HG03175 (cell line): ENCODE measurements around the gene SHC2.
"Not testable (repeated sequence)": the region's sequence is repeated elsewhere in the genome, so short reads cannot be mapped to it uniquely, and the experiment has no call there.

Experiments
- ATAC-seq: cut with Tn5 transposase; IDR thresholded peaks from one replicate; pipeline ENCODE4 v1.9.1; 2021; ENCODE audit warnings: mild to moderate bottlenecking, moderate library complexity; ENCODE audit not compliant: unreplicated experiment

The SHC2 gene

DNA sequence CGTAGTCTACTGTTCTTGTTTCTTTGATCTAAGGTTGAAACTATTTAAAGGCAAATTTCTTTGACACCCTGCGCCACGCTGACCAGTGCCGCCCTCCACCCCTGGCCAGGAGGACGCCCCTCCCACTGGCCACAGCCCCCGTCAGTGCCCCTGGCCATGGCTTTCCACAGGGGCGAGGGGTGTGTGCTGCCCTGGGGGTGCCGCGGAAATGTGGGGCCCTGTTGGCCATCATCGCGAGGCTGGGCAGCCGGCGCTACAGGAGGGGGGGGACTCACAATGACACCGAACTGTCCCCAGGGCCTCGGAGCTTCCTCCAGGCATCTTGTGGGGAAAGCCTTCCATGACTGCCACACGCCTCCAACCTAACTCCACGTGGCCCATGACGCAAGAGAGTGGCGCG lies 10.9 kb downstream of the SHC2 start:
- no peak for ATAC-seq

DNA sequence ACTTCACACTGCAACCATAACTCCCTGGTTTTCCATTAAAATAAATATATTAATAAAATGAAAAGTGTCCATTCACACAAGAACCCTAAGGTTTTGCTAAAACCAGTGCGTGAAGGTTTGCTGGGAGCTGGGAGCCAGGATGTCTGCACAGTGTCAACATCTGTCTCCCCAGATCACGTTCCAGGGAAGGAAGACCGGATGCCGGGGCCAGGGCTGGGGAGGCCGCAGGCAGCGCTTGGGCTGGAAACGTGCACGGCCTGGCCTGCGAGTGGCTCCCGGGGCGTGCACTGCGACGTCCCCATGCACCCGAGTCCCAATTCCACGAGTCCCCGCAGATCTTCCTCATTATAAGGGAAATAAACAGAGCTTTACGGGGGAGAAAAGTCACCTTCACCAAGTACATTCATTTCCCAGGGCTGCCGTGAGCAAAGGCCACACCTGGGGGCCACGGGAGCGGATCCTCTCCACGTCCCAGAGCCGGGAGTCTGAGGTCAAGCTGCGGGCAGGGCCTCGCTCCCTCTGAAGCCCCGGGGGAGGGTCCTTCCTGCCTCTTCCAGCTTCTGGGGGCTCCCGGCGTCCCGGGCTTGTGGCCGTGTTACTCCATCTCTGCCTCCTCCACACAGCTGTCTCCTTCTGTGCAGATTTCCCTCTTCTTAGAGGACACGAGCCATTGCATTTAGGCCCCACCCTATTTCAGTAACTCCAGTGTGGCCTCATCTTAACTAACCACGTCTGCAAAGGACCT lies 12.8 kb downstream of the SHC2 start:
- ATAC-seq: no peak

DNA sequence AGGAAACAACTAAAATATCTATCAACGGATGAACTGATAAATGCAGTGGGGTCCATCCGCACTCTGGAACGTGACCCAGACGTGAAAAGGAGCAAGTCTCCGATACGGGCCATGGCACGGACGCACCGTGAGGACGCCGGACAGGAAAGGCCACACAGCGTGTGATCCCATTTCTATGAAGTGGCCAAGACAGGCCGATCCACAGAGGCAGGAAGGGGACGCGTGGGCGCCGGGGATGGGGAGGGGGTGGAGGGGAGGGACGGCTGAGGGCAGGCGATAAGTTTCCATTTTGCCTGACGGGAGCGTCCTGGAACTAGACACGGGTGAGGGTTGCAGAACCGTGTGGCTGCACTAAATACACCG lies 13.8 kb downstream of the SHC2 start:
- ATAC-seq: no peak

DNA sequence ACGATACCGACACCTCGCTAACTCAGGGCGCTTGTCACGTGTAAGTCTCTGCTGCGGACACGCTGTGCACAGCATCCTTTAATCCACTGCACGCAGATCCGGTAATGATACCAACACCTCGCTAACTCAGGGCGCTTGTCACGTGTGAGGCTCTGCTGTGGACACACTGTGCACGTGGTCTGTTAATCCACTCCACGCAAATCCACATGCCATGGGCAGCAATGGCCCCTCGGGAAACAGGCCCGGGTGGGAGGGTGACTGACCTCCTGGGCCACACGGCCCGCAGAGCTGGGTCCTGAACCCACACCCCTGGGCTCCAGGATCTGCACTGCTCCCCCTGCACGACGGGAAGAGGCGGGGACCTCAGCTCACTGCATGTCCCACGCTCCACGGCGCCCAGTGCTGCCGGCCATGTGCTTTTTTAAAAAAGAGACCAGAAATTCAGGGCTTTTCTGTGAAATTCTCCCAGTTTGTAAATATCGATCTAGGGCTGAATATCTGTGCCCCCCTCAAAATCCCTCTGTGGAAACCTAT lies 16.1 kb downstream of the SHC2 start:
- no peak for ATAC-seq

DNA sequence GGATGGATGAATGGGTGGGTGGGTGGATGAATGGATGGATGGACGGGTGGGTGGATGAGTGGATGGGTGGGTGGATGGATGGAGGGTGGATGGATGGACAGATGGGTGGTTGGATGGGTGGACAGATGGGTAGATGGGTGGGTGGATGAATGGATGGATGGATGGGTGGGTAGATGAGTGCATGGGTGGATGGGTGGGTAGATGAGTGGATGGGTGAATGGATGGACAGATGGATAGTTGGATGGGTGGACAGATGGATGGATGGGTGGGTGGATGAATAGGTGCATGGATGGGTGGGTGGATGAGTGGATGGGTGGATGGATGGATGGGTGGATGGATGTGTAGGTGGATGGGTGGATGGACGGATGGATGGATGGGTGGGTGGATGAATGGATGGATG lies 17.8 kb downstream of the SHC2 start:
- ATAC-seq: no peak

DNA sequence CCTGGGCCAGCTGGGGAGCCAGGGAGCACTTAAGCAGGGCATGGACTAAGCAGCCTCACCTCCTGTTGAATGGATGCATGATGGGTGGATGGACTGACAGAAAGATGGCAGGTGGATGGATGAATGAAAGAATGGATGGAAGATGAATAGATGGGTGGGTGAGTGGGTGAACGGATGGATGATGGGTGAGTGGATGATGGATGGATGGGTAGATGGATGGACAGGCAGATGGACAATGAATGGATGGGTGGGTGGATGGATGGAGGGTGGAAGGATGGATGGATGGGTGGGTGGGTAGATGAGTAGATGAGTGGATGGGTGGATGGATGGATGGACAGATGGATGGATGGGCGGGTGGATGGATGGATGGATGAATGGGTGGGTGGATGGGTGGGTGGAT lies 18.7 kb downstream of the SHC2 start:
- ATAC-seq: no peak

DNA sequence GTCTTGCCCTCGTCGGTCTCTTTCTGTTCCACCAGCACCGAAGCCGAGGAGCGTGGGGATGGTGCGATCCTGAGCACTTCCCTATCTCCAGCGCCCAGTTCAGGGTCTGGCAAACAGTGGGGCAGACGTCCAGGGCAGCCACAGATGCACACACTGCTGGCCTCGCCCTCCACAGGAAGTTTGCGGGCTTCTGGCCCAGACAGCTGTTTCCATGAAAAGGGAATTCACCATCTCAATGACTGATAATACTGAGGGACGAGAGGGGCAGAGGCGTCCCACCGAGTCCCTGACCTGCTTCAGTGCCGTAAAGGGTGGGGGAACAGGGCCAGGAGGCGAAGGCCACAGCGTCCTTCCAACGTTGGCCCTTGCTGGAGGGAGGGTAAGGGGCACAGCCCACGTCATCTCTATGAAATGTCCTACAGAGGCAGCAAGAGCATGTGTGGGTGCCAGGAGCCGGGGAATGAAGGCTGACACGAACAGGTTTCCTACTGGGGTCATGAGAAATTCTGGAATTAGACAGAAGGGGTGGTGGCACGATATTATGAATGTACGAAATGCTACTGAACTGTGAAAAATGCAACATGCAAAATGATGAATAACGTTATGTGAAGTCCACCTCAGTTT lies 19.5 kb downstream of the SHC2 start:
- ATAC-seq: no peak

DNA sequence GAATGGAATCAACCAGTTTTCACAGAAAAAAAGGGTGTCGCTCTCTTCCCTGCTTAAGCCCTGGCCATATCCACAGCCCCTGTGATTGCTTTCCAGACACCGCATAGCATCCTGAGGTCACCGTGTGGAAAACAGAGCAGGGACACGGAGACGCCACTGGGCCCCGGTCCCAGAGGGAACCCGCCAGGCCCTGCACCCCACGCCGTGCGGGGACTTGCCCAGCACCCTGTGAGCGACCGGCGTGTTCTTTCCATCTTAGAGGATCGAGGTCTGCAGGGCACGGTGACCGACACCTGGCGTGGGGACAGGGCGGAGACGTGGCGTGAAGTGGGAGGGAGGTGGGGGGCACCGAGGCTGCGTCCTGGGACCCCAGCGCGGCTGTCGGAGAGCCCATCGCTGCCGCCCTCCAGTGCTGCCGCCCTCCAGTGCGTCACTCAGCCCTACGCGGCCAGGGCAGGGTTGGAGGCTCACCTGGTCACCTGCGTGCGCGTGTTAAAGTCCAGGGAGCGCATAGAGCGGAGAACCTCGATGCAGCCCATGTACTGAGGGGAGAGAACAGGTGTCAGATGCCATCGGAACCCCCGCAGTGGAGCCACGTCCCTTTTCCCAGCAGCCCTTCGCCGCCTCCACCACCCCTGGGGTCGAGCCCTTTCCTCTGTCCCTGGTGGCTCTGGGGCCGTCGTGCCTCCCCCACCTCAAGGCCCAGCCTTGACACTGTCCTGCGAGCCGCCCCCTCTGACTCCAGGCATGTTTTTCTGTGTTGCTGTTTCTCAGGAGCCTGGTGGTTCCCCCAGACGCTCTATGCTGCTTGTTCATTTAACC lies 20.2 kb downstream of the SHC2 start:
- ATAC-seq: no peak

DNA sequence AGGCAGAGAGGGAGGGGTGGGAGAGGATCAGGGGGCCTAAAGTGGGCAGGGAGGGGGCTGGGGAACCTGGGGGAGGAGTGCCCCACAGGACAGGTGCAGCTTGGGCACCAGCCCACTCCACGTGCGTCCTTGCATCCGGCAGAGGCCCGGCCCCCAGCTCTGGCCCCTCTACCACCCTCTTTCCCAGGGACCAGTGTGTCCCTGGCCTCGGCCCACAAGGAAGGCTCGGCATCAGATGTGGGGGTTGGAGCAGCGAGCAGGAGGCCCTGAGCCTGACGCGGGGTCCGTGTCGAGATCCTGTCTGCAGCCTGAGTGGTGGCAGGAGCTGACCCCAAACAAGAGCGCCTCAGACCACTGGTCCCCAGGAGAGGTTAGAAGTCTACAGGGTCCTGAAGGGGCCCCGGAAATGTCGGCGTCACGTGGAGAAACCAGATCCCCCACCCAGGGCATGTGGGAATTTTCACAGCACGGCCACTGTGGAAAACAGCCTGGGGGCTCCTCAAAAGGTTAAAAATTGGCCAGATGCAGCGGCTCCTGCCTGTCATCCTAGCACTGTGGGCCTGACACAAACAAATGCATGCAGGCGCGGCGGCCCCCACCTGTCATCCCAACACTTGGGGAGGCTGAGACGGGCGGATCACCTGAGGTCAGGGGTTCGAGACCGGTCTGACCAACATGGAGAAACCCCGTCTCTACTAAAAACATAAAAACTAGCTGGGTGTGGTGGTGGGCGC lies 21.5 kb downstream of the SHC2 start:
- ATAC-seq: no peak

DNA sequence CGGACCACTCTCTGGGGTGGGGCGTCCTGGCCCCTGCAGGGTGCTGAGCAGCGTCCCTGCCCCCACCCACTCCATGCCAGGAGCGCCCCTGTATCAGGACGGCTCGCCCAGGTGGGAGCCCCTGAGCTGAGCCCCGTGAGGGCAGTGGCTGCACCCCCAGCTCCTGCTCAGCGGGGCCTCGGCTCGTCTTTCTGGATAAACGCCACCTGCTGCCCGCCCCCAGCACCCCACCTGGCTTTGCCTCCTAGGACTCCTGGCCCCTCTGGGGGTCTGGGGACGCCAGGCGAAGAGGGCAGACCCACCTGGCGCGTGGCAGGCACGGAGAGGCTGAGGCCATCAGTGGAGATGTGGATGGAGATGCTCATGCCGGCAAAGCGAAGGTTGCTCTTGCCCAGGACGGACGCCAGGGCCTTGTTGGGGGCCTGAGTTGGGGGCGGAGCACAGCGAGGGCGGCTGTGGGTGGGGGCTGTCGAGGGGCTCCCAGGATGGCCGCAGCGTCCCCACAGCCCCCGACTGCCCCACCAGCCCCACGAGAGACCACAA lies 22.3 kb downstream of the SHC2 start:
- no peak for ATAC-seq

DNA sequence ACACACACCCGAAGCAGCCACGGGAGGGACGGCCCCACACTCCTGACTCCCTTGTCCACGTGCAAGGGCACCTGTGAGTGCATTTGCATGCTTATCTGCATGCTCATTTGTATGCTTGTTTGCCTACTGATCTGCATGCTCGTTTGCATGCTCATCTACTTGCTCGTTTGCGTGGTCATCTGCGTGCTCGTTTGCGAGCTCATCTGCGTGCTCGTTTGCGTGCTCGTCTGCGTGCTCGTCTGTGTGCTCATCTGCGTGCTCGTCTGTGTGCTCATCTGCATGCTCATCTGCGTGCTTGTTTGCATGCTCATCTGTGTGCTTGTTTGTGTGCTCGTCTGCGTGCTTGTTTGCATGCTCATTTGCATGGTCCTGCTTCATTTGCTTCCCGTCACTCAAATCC lies 23.8 kb downstream of the SHC2 start:
- ATAC-seq: no peak

DNA sequence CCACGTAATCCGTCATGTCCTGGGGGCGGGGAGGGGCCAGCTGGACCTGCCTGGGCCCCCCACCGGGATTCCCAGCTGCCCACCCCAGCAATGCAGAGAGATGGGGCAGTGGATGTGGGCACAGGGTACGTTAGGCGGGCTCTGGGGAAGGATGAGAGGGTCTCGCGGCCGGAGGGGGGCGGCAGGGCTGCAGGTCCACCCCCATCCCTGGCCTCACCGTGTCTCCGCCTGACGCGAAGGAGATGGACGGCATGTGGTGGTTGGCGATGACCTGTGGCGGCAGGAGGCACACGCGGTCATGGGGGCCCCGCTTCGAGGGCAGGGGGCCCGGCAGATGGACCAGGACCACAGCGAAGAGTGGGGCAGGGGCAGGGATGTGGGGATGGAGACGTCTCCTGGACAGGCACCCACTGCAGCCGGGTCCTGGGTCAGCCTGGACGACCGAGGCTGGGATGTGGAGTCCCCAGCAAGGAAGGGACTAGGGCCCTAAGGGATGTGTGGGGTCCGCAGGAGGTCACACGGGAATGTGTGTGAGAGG lies 24.4 kb downstream of the SHC2 start:
- no peak for ATAC-seq

DNA sequence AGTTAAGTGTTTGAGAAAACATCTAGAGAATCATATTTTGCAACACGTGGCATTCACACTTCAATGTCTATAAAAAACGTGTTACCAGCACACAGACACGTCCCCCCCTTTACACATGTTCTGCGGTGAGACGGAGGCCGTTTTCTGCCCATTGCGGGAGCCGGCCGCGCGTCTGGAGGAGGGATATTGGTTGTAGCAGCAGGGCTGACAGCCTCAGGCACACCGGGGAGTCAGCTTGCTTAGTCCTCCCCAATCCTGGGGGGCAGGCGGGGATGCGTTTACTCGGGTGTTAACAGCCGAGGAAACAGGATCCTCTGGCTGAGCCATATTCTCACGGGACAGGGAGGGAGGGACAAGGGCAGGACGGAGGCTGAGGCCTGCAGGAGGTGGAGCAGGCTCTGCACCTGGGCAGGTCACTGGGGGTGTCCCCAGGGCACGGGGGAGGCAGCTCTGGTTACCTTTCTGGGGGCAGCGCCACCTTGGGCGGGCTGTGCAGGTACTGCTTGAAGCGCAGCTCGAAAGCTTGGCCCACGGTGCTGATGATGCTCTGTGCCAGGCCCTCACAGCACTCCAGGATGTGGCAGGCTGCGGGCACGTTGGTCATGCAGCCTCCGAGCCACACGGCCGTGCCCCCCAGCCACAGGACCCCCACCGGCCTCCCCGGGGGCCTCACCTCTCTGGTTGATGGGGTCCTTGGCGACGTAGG lies 25.0 kb downstream of the SHC2 start:
- no peak for ATAC-seq

DNA sequence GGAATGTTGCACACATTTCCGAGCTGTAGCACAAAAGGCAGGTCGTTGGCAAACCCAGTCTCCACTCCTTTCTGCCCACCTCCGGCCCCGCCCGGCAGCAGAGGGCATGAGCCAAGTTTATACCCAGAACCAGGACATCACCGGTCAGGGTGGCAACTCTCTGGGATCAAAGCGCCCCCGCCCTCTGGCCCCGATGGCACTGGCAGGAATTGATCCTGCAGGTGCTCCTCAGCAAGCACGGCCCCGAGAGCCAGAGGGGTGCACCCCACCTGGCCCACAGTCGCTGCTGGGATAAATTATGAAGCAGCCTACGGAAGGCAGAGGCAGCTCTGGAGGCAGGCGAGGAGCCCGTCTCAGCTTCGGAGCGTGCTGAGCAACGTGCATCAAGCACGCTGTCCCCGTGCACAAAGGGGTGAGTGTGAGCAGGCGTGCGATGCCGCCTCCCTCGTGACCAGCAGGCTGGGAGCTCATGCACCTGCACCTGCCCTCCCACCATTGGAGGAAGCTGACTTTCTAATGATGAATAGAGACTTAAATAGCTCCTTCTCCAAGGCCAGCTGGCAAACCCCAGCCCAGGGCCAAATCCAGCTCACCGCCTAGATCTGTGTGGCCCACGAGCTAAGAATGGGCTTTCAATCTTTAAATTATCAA lies 25.7 kb downstream of the SHC2 start:
- no peak for ATAC-seq

DNA sequence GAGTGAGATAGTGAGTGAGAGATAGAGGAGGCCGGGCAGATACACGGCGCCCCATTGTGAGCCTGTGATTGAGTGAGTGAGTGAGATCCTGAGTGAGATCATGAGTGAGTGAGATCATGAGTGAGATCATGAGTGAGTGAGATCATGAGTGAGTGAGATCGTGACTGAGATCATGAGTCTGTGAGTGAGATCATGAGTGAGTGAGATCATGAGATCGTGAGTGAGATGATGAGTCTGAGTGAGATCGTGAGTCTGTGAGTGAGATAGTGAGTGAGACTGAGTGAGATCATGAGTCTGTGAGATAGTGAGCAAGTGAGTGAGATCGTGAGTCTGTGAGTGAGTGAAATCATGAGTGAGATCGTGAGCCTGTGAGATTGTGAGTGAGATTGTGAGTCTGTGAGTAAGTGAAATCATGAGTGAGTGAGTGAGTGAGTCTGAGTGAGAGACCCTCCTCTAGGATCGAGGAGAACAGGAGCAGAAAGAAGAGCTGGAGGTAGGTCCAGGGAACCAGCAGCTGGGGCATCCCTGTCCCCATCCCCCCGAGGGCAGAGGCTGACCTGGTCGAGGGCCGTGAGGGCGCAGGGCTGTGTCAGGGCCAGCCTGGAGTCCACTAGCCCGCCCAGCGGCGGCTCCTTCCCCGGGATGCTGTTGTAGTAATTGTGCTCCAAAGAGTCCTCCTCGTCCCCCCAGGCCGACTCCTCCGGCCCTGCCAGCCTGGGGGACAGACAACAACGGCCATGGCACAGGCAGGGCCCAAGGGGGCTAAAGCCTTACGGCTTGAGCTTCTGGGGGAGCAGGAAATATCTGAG lies 26.5 kb downstream of the SHC2 start:
- ATAC-seq: no peak

DNA sequence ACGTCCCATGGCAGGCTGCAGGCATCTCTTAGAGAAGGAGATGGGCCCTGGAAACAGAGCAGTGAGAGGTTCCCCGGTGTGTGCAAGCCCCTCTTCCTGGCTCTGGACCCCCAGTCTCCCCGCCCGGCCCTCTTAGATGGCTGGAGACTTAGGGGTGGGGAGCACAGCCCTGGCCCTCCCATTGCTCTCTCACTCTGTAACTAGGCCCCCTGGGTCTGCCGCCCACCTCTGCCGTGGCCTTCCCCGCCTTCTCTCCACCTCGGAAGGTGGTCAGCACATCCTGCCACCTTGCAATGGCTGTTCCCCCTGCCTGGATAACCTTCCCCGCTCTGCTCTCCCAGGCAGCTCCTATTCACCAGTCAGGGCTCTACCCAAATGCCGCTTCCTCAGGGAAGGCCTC lies 30.1 kb downstream of the SHC2 start:
- no peak for ATAC-seq

DNA sequence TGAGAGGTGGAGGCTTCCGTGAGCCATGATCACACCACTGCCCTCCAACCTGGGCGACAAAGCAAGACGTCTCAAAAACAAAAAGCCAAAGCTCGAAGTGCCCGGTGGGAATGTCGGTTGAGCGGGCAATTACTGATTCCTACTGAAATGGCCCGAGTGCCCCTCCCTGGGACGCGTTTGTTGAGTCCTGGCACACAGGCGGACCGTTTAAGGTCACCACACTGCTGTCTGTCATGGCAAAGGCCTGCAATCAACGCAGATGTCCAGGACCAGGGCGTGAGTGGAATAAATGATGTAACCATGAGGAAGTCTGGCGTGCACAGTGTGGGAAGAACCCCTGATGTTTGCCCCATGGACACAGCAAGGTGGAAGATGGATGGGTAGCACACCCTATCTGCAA lies 32.7 kb downstream of the SHC2 start:
- no peak for ATAC-seq

DNA sequence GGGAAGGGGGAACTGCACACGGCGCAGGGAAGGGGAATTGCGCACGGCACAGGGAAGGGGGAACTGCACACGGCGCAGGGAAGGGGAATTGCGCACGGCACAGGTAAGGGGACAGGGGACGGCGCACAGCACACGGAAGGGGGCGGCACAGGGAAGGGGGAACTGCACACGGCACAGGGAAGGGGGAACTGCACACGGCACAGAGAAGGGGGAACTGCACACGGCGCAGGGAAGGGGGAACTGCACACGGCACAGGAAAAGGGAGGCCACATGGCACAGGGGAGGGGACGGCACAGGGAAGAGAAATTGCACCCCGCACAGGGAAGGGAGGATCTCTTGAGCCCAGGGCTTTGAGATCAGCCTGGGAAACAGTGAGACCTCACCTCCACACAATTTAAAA lies 33.2 kb downstream of the SHC2 start:
- ATAC-seq: not testable (repeated sequence)
